Chondrocyte (in vitro differentiated cells): ENCODE data around the gene LDHD. TPM values are rescaled to one million over a fixed set of nuclear protein-coding genes. Genes with fewer than 3 reads are reported as not detected.

Experiments used
- DNase-seq: peaks from one replicate; pipeline ENCODE4 v3.0.0; 2021; ENCODE audit warnings: mixed read lengths, low spot score
- H3K27ac Mint-ChIP-seq: one replicate; pipeline ENCODE4 v1.8.0; 2021; ENCODE audit warnings: mild to moderate bottlenecking, moderate library complexity, mixed read lengths; ENCODE audit not compliant: unreplicated experiment
- H3K27me3 Mint-ChIP-seq: 2 replicates; pipeline ENCODE4 v1.8.0; 2021; ENCODE audit warnings: low read depth, mixed read lengths
- H3K36me3 Mint-ChIP-seq: 2 replicates; pipeline ENCODE4 v1.8.0; 2021; ENCODE audit warnings: low read depth, mixed read lengths
- H3K4me1 Mint-ChIP-seq: 2 replicates; pipeline ENCODE4 v1.8.0; 2021; ENCODE audit warnings: low read depth, mild to moderate bottlenecking, mixed read lengths
- H3K4me3 Mint-ChIP-seq: one replicate; pipeline ENCODE4 v1.8.0; 2021; ENCODE audit warnings: mild to moderate bottlenecking, moderate library complexity, mixed read lengths; ENCODE audit not compliant: unreplicated experiment
- H3K9me3 Mint-ChIP-seq: 2 replicates; pipeline ENCODE4 v1.8.0; 2021; ENCODE audit warnings: low read depth, mixed read lengths
- total RNA-seq: library from RNA; stranded (reverse); gene quantifications from 3 replicates; pipeline ENCODE4 v1.2.1, GENCODE V29; 2021
- TF ChIP-seq, protein P1 (sequence below): fragments of 200-600 bp; sonication (generic); IDR thresholded peaks from 2 replicates; pipeline ENCODE4 v1.5.0; 2021; ENCODE audit warnings: antibody characterized with exemption, mild to moderate bottlenecking, moderate library complexity

The LDHD gene
- total RNA-seq, 1 donor from 2014 or later = 2.3 TPM

- H3K36me3 Mint-ChIP-seq = no peaks in the 10 kb centered on the region
- peaks cover 6% of the 10 kb centered on the region for H3K4me1 Mint-ChIP-seq
- H3K4me3 Mint-ChIP-seq = no peak overlapping the region
- H3K27ac Mint-ChIP-seq = no peak overlapping the region
- no peaks in the 10 kb centered on the region for H3K9me3 Mint-ChIP-seq
- no peaks in the 10 kb centered on the region for H3K27me3 Mint-ChIP-seq
- DNase-seq = no peak
- TF ChIP-seq, protein P1, sequence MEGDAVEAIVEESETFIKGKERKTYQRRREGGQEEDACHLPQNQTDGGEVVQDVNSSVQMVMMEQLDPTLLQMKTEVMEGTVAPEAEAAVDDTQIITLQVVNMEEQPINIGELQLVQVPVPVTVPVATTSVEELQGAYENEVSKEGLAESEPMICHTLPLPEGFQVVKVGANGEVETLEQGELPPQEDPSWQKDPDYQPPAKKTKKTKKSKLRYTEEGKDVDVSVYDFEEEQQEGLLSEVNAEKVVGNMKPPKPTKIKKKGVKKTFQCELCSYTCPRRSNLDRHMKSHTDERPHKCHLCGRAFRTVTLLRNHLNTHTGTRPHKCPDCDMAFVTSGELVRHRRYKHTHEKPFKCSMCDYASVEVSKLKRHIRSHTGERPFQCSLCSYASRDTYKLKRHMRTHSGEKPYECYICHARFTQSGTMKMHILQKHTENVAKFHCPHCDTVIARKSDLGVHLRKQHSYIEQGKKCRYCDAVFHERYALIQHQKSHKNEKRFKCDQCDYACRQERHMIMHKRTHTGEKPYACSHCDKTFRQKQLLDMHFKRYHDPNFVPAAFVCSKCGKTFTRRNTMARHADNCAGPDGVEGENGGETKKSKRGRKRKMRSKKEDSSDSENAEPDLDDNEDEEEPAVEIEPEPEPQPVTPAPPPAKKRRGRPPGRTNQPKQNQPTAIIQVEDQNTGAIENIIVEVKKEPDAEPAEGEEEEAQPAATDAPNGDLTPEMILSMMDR = no peak
These were observed 53.0 kb downstream of the LDHD start for GRCh38 chr16:75063549-75064088.

DNA sequence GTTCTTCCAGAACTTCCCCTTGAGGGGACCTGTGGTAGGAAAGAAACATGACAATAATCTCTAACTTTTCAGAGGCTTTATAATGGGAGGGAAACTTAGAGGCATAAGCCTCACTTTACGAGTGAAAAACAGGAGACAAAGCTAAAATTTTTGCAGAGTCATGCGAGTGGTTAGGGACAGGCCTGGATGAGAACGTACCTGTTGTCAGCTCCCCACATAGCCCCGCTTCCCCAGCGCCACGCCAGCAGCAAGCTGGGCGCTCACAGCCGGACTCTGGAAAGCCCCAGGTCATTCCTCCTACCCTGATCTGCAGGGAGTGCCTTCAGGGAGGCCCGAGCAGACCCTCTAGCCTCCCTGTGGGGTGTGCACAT lies 53.6 kb downstream of the LDHD start:
- Mint-ChIP-seq H3K9me3 (no peaks in the 10 kb centered on the region), H3K36me3 (no peaks in the 10 kb centered on the region), H3K27me3 (no peaks in the 10 kb centered on the region), H3K27ac (no peak overlapping the region), H3K4me3 (no peak overlapping the region), H3K4me1 (peaks cover 6% of the 10 kb centered on the region)
- TF ChIP-seq, protein P1 = no peak
- no peak for DNase-seq

- no peak overlapping the region for H3K27ac Mint-ChIP-seq
- no peak overlapping the region for H3K4me3 Mint-ChIP-seq
- H3K27me3 Mint-ChIP-seq = no peaks in the 10 kb centered on the region
- H3K36me3 Mint-ChIP-seq = no peaks in the 10 kb centered on the region
- DNase-seq = no peak
- H3K4me1 Mint-ChIP-seq = peaks cover 6% of the 10 kb centered on the region
- TF ChIP-seq, protein P1 = no peak
- no peaks in the 10 kb centered on the region for H3K9me3 Mint-ChIP-seq
These were observed 54.2 kb downstream of the LDHD start for GRCh38 chr16:75062135-75062975.

Other genes starting within 250 kb of the LDHD start
- gene WDR59, start 131.7 kb downstream of the LDHD start, total RNA-seq = 36.8 to 40.9 TPM (median 37.3 TPM) in 3 replicates
- 18.5 to 23.0 TPM (median 22.7 TPM) in 3 replicates for gene ZNRF1, start 117.8 kb downstream of the LDHD start, total RNA-seq
- gene ZFP1, start 31.7 kb upstream of the LDHD start, total RNA-seq = 11.4 to 15.3 TPM (median 14.1 TPM) in 3 replicates
- not detected in 3 replicates for gene CTRB2, start 90.4 kb upstream of the LDHD start, total RNA-seq
- gene CTRB1, start 102.2 kb upstream of the LDHD start, total RNA-seq = not detected in 3 replicates
- gene BCAR1, start 134.8 kb upstream of the LDHD start, total RNA-seq = 125 to 140 TPM (median 125 TPM) in 3 replicates